NCI-H345 treated with DMSO at 0.1 percent for 48 hours (cell line): Measurements from ENCODE around the gene MC4R.

Source experiments
- DNase-seq: peaks from one replicate; lab custom pipeline; 2025; ENCODE audit not compliant: unreplicated experiment; lab: John Stamatoyannopoulos, UW

MC4R gene

GRCh38 chr18:60329131-60329530, 43.4 kb downstream of the MC4R start:
- DNase-seq: no peak

GRCh38 chr18:60327880-60328279, 44.7 kb downstream of the MC4R start:
- no peak for DNase-seq

- DNase-seq: no peak
Measured at GRCh38 chr18:60322591-60322990, 50.0 kb downstream of the MC4R start.
